H1 (cell line): ENCODE data around the gene SPTBN4. TPM values are rescaled to one million over a fixed set of nuclear protein-coding genes. Genes with fewer than 3 reads are reported as not detected.

Experiments
- CTCF ChIA-PET: fragments of 300-600 bp; sonication (Branson Sonifier 250); formaldehyde crosslinking; loops from one replicate; lab custom pipeline; 2021; ENCODE audit not compliant: partially characterized antibody; lab: Charles Lee
- POLR2A ChIA-PET: fragments of 300-600 bp; sonication (Branson Sonifier 250); formaldehyde crosslinking; loops from one replicate; lab custom pipeline; 2021; ENCODE audit warnings: inconsistent platforms; ENCODE audit not compliant: partially characterized antibody; lab: Charles Lee
- DNase-seq, 2 experiments: peaks; one replicate each; pipeline versions ENCODE4 v3.0.0 to v3.0.0-alpha.2; 2010 to 2022; ENCODE audit warnings: low spot score in 2 of 2, low read depth in 1 of 2, mixed read lengths in 1 of 2
- FAIRE-seq: peaks from 2 replicates; lab custom pipeline; 2011; peaks lifted over from hg19 to GRCh38; lab: Jason Lieb, UNC
- H2AFZ ChIP-seq: 2 replicates; pipeline ENCODE4 v1.8.1; 2012; ENCODE audit warnings: low read length, inconsistent platforms
- H2AK5ac ChIP-seq: 2 replicates; pipeline ENCODE4 v1.6.1; 2013; ENCODE audit warnings: low read depth, low read length
- H2BK120ac ChIP-seq: replicated peaks from 2 replicates; pipeline ENCODE3; 2013; ENCODE audit warnings: low read depth, low read length, inconsistent platforms
- H2BK12ac ChIP-seq: 2 replicates; pipeline ENCODE4 v1.6.1; 2013; ENCODE audit warnings: low read depth, low read length
- H2BK15ac ChIP-seq: 2 replicates; pipeline ENCODE4 v1.6.1; 2013; ENCODE audit warnings: low read length
- H2BK20ac ChIP-seq: 2 replicates; pipeline ENCODE4 v1.6.1; 2013; ENCODE audit warnings: low read length
- H2BK5ac ChIP-seq: 2 replicates; pipeline ENCODE4 v1.6.1; 2013; ENCODE audit warnings: low read depth, low read length
- H3K14ac ChIP-seq: 2 replicates; pipeline ENCODE4 v1.6.1; 2013; ENCODE audit warnings: inconsistent platforms; ENCODE audit not compliant: insufficient read length
- H3K18ac ChIP-seq: 2 replicates; pipeline ENCODE4 v1.6.1; 2013; ENCODE audit warnings: low read length; ENCODE audit errors: extremely low read depth
- H3K23ac ChIP-seq: 2 replicates; pipeline ENCODE4 v1.6.1; 2013; ENCODE audit warnings: inconsistent platforms; ENCODE audit not compliant: insufficient read length
- H3K23me2 ChIP-seq: 2 replicates; pipeline ENCODE4 v1.6.1; 2013; ENCODE audit warnings: low read depth, low read length
- H3K27ac ChIP-seq: 2 replicates; pipeline ENCODE4 v1.6.1; 2011; ENCODE audit warnings: low read depth, low read length, inconsistent platforms
- H3K27me3 ChIP-seq, 4 experiments: replicated peaks in 1 of 4; 1 replicate in 1 of 4; 2 replicates in 3 of 4; pipeline versions ENCODE4 v1.6.1 to v1.8.1; 2011 to 2013; ENCODE audit warnings: low read length in 3 of 4, mild to moderate bottlenecking in 3 of 4, inconsistent platforms in 2 of 4, mixed read lengths in 2 of 4, moderate library complexity in 1 of 4; ENCODE audit not compliant: control insufficient read depth in 3 of 4, insufficient read depth in 3 of 4; ENCODE audit errors: extremely low read depth in 1 of 4
- H3K36me3 ChIP-seq, 4 experiments: 2 replicates each; pipeline versions ENCODE4 v1.6.1 to v1.8.1; 2011 to 2013; ENCODE audit warnings: mild to moderate bottlenecking in 4 of 4, low read length in 3 of 4, moderate library complexity in 2 of 4, control low read depth in 1 of 4, inconsistent platforms in 1 of 4; ENCODE audit not compliant: insufficient read depth in 4 of 4, control insufficient read depth in 2 of 4
- H3K4ac ChIP-seq: replicated peaks from 2 replicates; pipeline ENCODE3; 2013; ENCODE audit warnings: low read length, low read depth, mixed read lengths, inconsistent platforms; ENCODE audit not compliant: insufficient read length
- H3K4me1 ChIP-seq, 4 experiments: replicated peaks in 1 of 4; 1 replicate in 1 of 4; 2 replicates in 3 of 4; pipeline versions ENCODE4 v1.6.1 to v1.8.1; 2011 to 2013; ENCODE audit warnings: low read length in 3 of 4, inconsistent platforms in 2 of 4, mixed read lengths in 1 of 4; ENCODE audit not compliant: insufficient read depth in 4 of 4, control insufficient read depth in 3 of 4
- H3K4me2 ChIP-seq, 2 experiments: 2 replicates each; pipeline versions ENCODE4 v1.6.1 to v1.8.1; 2011 to 2013; ENCODE audit warnings: low read depth in 2 of 2, low read length in 2 of 2, control low read depth in 1 of 2, inconsistent platforms in 1 of 2, mild to moderate bottlenecking in 1 of 2; ENCODE audit not compliant: insufficient read depth in 1 of 2
- H3K4me3 ChIP-seq, 4 experiments: fragments of 200-600, 300-600 bp in 1 of 4; sonication (generic), shearing (Covaris generic), sonication (Bioruptor Twin) in 1 of 4; 2 replicates each; pipeline versions ENCODE4 v1.5.1 to v1.8.1; 2011 to 2016; ENCODE audit warnings: low read length in 4 of 4, low read depth in 3 of 4, control low read depth in 2 of 4, inconsistent platforms in 2 of 4, mild to moderate bottlenecking in 2 of 4, mixed read lengths in 1 of 4, moderate library complexity in 1 of 4; ENCODE audit not compliant: insufficient read depth in 2 of 4; ENCODE audit errors: extremely low read depth in 1 of 4
- H3K56ac ChIP-seq: replicated peaks from 2 replicates; pipeline ENCODE3; 2013; ENCODE audit warnings: low read depth, mild to moderate bottlenecking, mixed read lengths, low read length, inconsistent platforms; ENCODE audit not compliant: insufficient read length
- H3K79me1 ChIP-seq: 2 replicates; pipeline ENCODE4 v1.6.1; 2013; ENCODE audit warnings: low read depth, low read length, control low read depth
- H3K79me2 ChIP-seq, 2 experiments: 2 replicates each; pipeline versions ENCODE4 v1.6.1 to v1.8.1; 2012 to 2013; ENCODE audit warnings: low read length in 2 of 2, mild to moderate bottlenecking in 2 of 2, inconsistent platforms in 1 of 2; ENCODE audit not compliant: insufficient read depth in 2 of 2, control insufficient read depth in 1 of 2
- H3K9ac ChIP-seq, 4 experiments: replicated peaks in 1 of 4; 1 replicate in 1 of 4; 2 replicates in 3 of 4; pipeline versions ENCODE4 v1.6.1 to v1.8.1; 2011 to 2013; ENCODE audit warnings: low read depth in 3 of 4, low read length in 3 of 4, control low read depth in 2 of 4, mild to moderate bottlenecking in 2 of 4, moderate library complexity in 2 of 4, inconsistent platforms in 1 of 4; ENCODE audit errors: extremely low read depth in 1 of 4
- H3K9me3 ChIP-seq, 2 experiments: 2 replicates each; pipeline versions ENCODE4 v1.6.1 to v1.8.1; 2012 to 2013; ENCODE audit warnings: mild to moderate bottlenecking in 2 of 2, moderate library complexity in 2 of 2, control low read depth in 1 of 2, inconsistent platforms in 1 of 2, low read depth in 1 of 2, low read length in 1 of 2, mixed read lengths in 1 of 2; ENCODE audit not compliant: insufficient read depth in 2 of 2
- H4K20me1 ChIP-seq, 2 experiments: replicated peaks in 1 of 2; 2 replicates each; pipeline versions ENCODE3 to v1.8.1; 2011 to 2013; ENCODE audit warnings: inconsistent platforms in 2 of 2, low read length in 2 of 2, mild to moderate bottlenecking in 1 of 2; ENCODE audit not compliant: insufficient read depth in 2 of 2, control insufficient read depth in 1 of 2
- H4K5ac ChIP-seq: 2 replicates; pipeline ENCODE4 v1.6.1; 2013; ENCODE audit warnings: low read length, low read depth, mixed read lengths, inconsistent platforms; ENCODE audit not compliant: insufficient read length
- H4K8ac ChIP-seq: 2 replicates; pipeline ENCODE4 v1.8.0; 2013; ENCODE audit warnings: mild to moderate bottlenecking, moderate library complexity, low read length, inconsistent platforms; ENCODE audit not compliant: insufficient read depth; ENCODE audit errors: extremely low read depth
- H4K91ac ChIP-seq: replicated peaks from 2 replicates; pipeline ENCODE3; 2013; ENCODE audit warnings: low read length, mixed read lengths, inconsistent platforms; ENCODE audit not compliant: insufficient read length
- CBX5 ChIP-seq: fragments of 300-800, 300-1000 bp; sonication (generic); IDR thresholded peaks from 2 replicates; pipeline ENCODE4 v1.7.1; 2016; ENCODE audit warnings: antibody characterized with exemption, low read length, low read depth
- GTF2F1 ChIP-seq: IDR thresholded peaks from 2 replicates; pipeline ENCODE4 v1.6.1; 2012; ENCODE audit warnings: low read depth, low read length, improper control_type of control experiment, borderline replicate concordance
- HDAC2 ChIP-seq, 2 experiments: fragments of 300-600 bp in 1 of 2; sonication (generic) in 1 of 2; IDR thresholded peaks; 2 replicates each; pipeline ENCODE4 v1.6.1; 2011 to 2012; ENCODE audit warnings: low read depth in 2 of 2, low read length in 2 of 2, mild to moderate bottlenecking in 2 of 2, moderate library complexity in 2 of 2, borderline replicate concordance in 1 of 2, inconsistent platforms in 1 of 2
- KDM5A ChIP-seq: fragments of 200-600 bp; IDR thresholded peaks from 2 replicates; pipeline ENCODE4 v1.7.1; 2012; ENCODE audit warnings: mild to moderate bottlenecking, low read length, inconsistent platforms, mixed read lengths
- MAFK ChIP-seq: IDR thresholded peaks from 2 replicates; pipeline ENCODE4 v1.6.1; 2012; ENCODE audit warnings: low read depth, mild to moderate bottlenecking, improper control_type of control experiment, low read length
- NANOG ChIP-seq: IDR thresholded peaks from 2 replicates; pipeline ENCODE4 v1.6.1; 2011; ENCODE audit warnings: low read length, low read depth, mild to moderate bottlenecking, inconsistent platforms; ENCODE audit not compliant: insufficient read depth, poor library complexity, severe bottlenecking
- RNF2 ChIP-seq: fragments of 200-900, 300-1000 bp; sonication (generic); IDR thresholded peaks from 2 replicates; pipeline ENCODE4 v1.7.1; 2016; ENCODE audit warnings: borderline replicate concordance, low read depth, mild to moderate bottlenecking, antibody characterized with exemption, low read length; ENCODE audit not compliant: poor library complexity, severe bottlenecking; ENCODE audit errors: missing control alignments
- RXRA ChIP-seq: IDR thresholded peaks from 2 replicates; pipeline ENCODE4 v1.6.1; 2011; ENCODE audit warnings: low read depth, mild to moderate bottlenecking, low read length, moderate library complexity; ENCODE audit not compliant: insufficient read depth
- SAP30 ChIP-seq: fragments of 300-600 bp; sonication (generic); IDR thresholded peaks from 2 replicates; pipeline ENCODE4 v1.7.1; 2012; ENCODE audit warnings: low read length, moderate library complexity, mild to moderate bottlenecking, inconsistent platforms; ENCODE audit not compliant: insufficient read depth, insufficient replicate concordance
- SIN3A ChIP-seq, 2 experiments: IDR thresholded peaks in 1 of 2; conservative IDR thresholded peaks in 1 of 2; 2 replicates each; pipeline ENCODE4 v1.6.1; 2011 to 2012; ENCODE audit warnings: low read length in 2 of 2, improper control_type of control experiment in 1 of 2, low read depth in 1 of 2, mild to moderate bottlenecking in 1 of 2
- SIX5 ChIP-seq: IDR thresholded peaks from 2 replicates; pipeline ENCODE4 v1.6.1; 2011; ENCODE audit warnings: mild to moderate bottlenecking, low read depth, low read length
- WGBS, 2 experiments: shearing (Covaris generic) in 1 of 2; methylation state at CpG; one replicate each; pipeline versions ENCODE4 v1.1.6 to v1.1.7; 2013 to 2015; ENCODE audit warnings: low lambda C conversion rate in 2 of 2, mixed read lengths in 2 of 2, inconsistent platforms in 1 of 2, low coverage in 1 of 2, missing lambda C conversion rate in 1 of 2; ENCODE audit not compliant: insufficient replicate concordance in 2 of 2, insufficient coverage in 1 of 2, insufficient read length in 1 of 2; ENCODE audit errors: extremely low coverage in 1 of 2, missing lambda C conversion rate in 1 of 2; 5-methylcytosine and 5-hydroxymethylcytosine counted together
- polyA plus RNA-seq, 7 experiments: library from polyadenylated mRNA; depleted of rRNA in 3 of 7; stranded (reverse) in 5 of 7; unstranded in 2 of 7; fragments of >200 nt in 5 of 7; fragments of 200-250 nt in 2 of 7; gene quantifications; 1 replicate in 5 of 7; 2 replicates in 1 of 7; 4 replicates in 1 of 7; pipeline versions ENCODE4 v1.2.1 to v1.2.3, GENCODE V29; 2011 to 2013; ENCODE audit warnings: missing spikeins in 2 of 7, mixed read lengths in 2 of 7
- total RNA-seq: library from RNA; stranded (reverse); fragmentation: NEBNext Ultra II Directional; extraction: Animal tissue kit (Norgen Biotek cat#: 25700); gene quantifications from 2 replicates; pipeline ENCODE4 v1.2.1, GENCODE V29; 2021

Gene SPTBN4
- total and polyA plus RNA-seq, 2 of the 8 experiments (the other 6 are each of a cell fraction or from before 2014, with no cell fraction given), result 1.9 to 3.0 TPM

DNA sequence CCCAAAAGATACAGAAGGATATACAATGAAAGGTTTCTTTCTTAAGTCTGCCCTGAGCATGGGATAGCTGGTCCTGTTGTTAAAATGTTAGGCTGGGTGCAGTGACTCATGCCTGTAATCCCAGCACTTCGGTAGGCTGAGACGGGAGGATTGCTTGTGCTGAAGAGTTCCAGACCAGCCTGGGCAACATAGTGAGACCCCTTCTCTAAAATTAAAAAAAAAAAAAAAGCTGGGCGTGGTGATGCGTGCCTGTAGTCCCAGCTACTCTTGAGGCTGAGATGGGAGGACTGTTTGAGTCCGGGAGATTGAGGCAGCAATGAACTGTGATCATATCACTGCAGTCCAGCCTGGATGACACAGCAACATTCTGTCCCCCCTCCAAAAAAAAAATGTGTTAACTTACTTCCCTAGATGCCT lies 57.3 kb downstream of the SPTBN4 start:
- Histone ChIP-seq H3K18ac (no peak overlapping the region), H3K23me2 (peaks cover 4% of the 10 kb centered on the region; the same call in 1 of the 2 replicates), H3K79me2 (no peaks in the 10 kb centered on the region), H3K79me1 (no peaks in the 10 kb centered on the region), H2AFZ (no peak overlapping the region), H3K36me3 (no peaks in the 10 kb centered on the region), H4K8ac (no peak overlapping the region), H2BK12ac (0 out of 2 replicates have a peak overlapping the region, but pooled peaks have one; percentile 9), H4K5ac (no peak overlapping the region), H3K23ac (no peak overlapping the region), H4K91ac (no peak overlapping the region), H3K14ac (no peak overlapping the region), H3K9me3 (peaks cover 0 to 8% of the 10 kb centered on the region in 2 experiments; a peak in 2 of 4 replicates), H3K4me1 (peaks cover 0 to 4% (median 1%) of the 10 kb centered on the region in 4 experiments; a peak in 3 of 7 replicates), H2BK15ac (no peak overlapping the region), H4K20me1 (no peaks in the 10 kb centered on the region), H3K56ac (no peak overlapping the region), H3K9ac (no peak overlapping the region), H3K27ac (no peak overlapping the region), H2AK5ac (no peak overlapping the region), H3K27me3 (peaks cover 15 to 26% (median 21%) of the 10 kb centered on the region in 4 experiments), H2BK120ac (no peak overlapping the region), H2BK20ac (no peak overlapping the region), H3K4ac (no peak overlapping the region), H2BK5ac (no peak overlapping the region), H3K4me3 (no peak overlapping the region), H3K4me2 (no peak overlapping the region)
- FAIRE-seq (no peak), DNase-seq (no peak)
- ChIA-PET CTCF (interaction anchor here (0.6 to 2.5 kb wide), 16 partner anchors 9 to 219 kb away, joined by 3 to 15 read pairs (median 4); partner anchors contain the start of genes BLVRB and PRX), POLR2A (interaction anchor here (0.6 to 0.8 kb wide), 2 partner anchors 12 to 68 kb away, joined by 3 read pairs; no protein-coding TSS in a partner anchor)
- WGBS, 2 experiments, result 70% methylated on average over 5 of the region's 5 CpGs; no CpG with 5 or more reads in 1 of the 2 experiments
- TF ChIP-seq SIX5, result no peak
- no peak for TF ChIP-seq CBX5
- TF ChIP-seq HDAC2 (IDR thresholded peaks at IDR 0.05; ENCODE audit: borderline replicate concordance in 1 of 2, low read depth in 2 of 2, low read length in 2 of 2), result no peak
- TF ChIP-seq RXRA, result no peak
- TF ChIP-seq SIN3A (conservative IDR thresholded peaks at IDR 0.05 in 1 of 2, IDR thresholded peaks at IDR 0.05 in 1 of 2; ENCODE audit: low read depth in 1 of 2, low read length in 2 of 2), result no peak
- no peak for TF ChIP-seq KDM5A
- no peak for TF ChIP-seq MAFK
- no peak for TF ChIP-seq GTF2F1
- TF ChIP-seq NANOG, result no peak
- no peak for TF ChIP-seq SAP30
- no peak for TF ChIP-seq RNF2
